Measurements from ENCODE around the gene RNU5B-1.

GRCh38 chr15:65343374-65343981, 39.0 kb downstream of the RNU5B-1 start:
- TF ChIP-seq, protein P1, sequence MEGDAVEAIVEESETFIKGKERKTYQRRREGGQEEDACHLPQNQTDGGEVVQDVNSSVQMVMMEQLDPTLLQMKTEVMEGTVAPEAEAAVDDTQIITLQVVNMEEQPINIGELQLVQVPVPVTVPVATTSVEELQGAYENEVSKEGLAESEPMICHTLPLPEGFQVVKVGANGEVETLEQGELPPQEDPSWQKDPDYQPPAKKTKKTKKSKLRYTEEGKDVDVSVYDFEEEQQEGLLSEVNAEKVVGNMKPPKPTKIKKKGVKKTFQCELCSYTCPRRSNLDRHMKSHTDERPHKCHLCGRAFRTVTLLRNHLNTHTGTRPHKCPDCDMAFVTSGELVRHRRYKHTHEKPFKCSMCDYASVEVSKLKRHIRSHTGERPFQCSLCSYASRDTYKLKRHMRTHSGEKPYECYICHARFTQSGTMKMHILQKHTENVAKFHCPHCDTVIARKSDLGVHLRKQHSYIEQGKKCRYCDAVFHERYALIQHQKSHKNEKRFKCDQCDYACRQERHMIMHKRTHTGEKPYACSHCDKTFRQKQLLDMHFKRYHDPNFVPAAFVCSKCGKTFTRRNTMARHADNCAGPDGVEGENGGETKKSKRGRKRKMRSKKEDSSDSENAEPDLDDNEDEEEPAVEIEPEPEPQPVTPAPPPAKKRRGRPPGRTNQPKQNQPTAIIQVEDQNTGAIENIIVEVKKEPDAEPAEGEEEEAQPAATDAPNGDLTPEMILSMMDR (IDR thresholded peaks at IDR 0.05): no peak
- TF ChIP-seq EP300 (IDR thresholded peaks at IDR 0.05) (no peak), POLR2A (IDR thresholded peaks at IDR 0.05) (no peak), POLR2AphosphoS5 (IDR thresholded peaks at IDR 0.05) (no peak)
